Stomach (tissue), 9 donors: ENCODE measurements around the gene TSPAN1. TPM values are rescaled to one million over a fixed set of nuclear protein-coding genes. Genes with fewer than 3 reads are reported as not detected.

Experiments
- DNase-seq, 2 donors: peaks; one replicate each; pipeline versions ENCODE4 v3.0.0 to v3.0.0-alpha.2; 2013 to 2019
- H3K27ac ChIP-seq, 5 donors: fragments of 200-600 bp in 4 of 5; sonication (generic) in 4 of 5; one replicate each; pipeline ENCODE4 v1.5.1; 2013 to 2019; ENCODE audit warnings: mild to moderate bottlenecking in 1 of 5, moderate library complexity in 1 of 5
- H3K27me3 ChIP-seq, 3 donors: fragments of 200-600 bp; sonication (generic); one replicate each; pipeline ENCODE4 v1.5.1; 2017 to 2019; ENCODE audit warnings: mixed run types in 1 of 3
- H3K36me3 ChIP-seq, 4 donors: fragments of 200-600 bp; sonication (generic); 1 replicate in 3 of 4; 2 replicates in 1 of 4; pipeline ENCODE4 v1.5.1; 2016 to 2019
- H3K4me1 ChIP-seq, 4 donors: fragments of 200-600 bp; sonication (generic); one replicate each; pipeline ENCODE4 v1.5.1; 2016 to 2019
- H3K4me3 ChIP-seq, 4 donors: fragments of 200-600 bp; sonication (generic) in 3 of 4; one replicate each; pipeline ENCODE4 v1.5.1; 2016 to 2019; ENCODE audit warnings: mild to moderate bottlenecking in 1 of 4
- H3K9me3 ChIP-seq, 4 donors: fragments of 200-600 bp; sonication (generic); one replicate each; pipeline ENCODE4 v1.5.1; 2016 to 2019
- CTCF ChIP-seq, 7 experiments: fragments of 450-650 bp in 4 of 7; fragments of 200-600 bp in 3 of 7; sonication (generic) in 3 of 7; IDR thresholded peaks; one replicate each; pipeline ENCODE4 v1.5.1; 2016 to 2019; ENCODE audit warnings: antibody characterized with exemption in 7 of 7, control low read depth in 2 of 7, mild to moderate bottlenecking in 1 of 7
- EP300 ChIP-seq: sonication (generic); formaldehyde crosslinking; IDR thresholded peaks from one replicate; pipeline ENCODE4 v1.6.1; 2017; ENCODE audit warnings: antibody characterized with exemption
- POLR2A ChIP-seq, 4 donors: fragments of 450-650 bp; IDR thresholded peaks; one replicate each; pipeline ENCODE4 v1.6.1; 2016; ENCODE audit warnings: antibody characterized with exemption in 4 of 4, control low read depth in 2 of 4, mild to moderate bottlenecking in 1 of 4, moderate library complexity in 1 of 4
- POLR2AphosphoS5 ChIP-seq, 3 donors: sonication (generic); formaldehyde crosslinking; IDR thresholded peaks; one replicate each; pipeline ENCODE4 v1.6.1; 2016; ENCODE audit warnings: antibody characterized with exemption in 3 of 3
- WGBS, 5 donors: extraction: QIAGEN DNeasy Blood & Tissue Kit in 3 of 5; methylation state at CpG; one replicate each; pipeline versions ENCODE4 v1.1.5 to v1.1.7; 2013 to 2018; 5-methylcytosine and 5-hydroxymethylcytosine counted together
- intact Hi-C: fragments of 100-400 bp; cut with DNase I; formaldehyde crosslinking; loops from one replicate; pipeline ENCODE4 v1.15.1; 2023; ENCODE audit warnings: low total_unique reads
- polyA plus RNA-seq, 3 donors: library from polyadenylated mRNA; stranded (reverse); fragments of 200-250 nt; gene quantifications; one replicate each; pipeline ENCODE4 v1.2.3, GENCODE V29; 2013
- total RNA-seq, 5 donors: library from RNA; depleted of rRNA; stranded (reverse); fragments of >200 nt; gene quantifications; one replicate each; pipeline versions ENCODE4 v1.1.0 to v1.2.3, GENCODE V29; 2014 to 2016
- donor health status: healthy with polysubstance abuse.
- donor health status: Bipolar disorder and iron deficiency.
- donor health status: healthy.

TSPAN1 gene
- total and polyA plus RNA-seq, 8 donors, result 35.9 to 154 (median 73.0) TPM

- no peak overlapping the region for H3K4me3 ChIP-seq
- WGBS, 5 donors, result 87 to 96% (median 91%) methylated on average over 10 of the region's 10 CpGs
- peaks cover 23 to 94% (median 88%) of the 10 kb centered on the region in 4 donors for H3K36me3 ChIP-seq
- no peaks in the 10 kb centered on the region for H3K27me3 ChIP-seq
- TF ChIP-seq POLR2AphosphoS5 (IDR thresholded peaks at IDR 0.05), result no peak
- no peak for TF ChIP-seq EP300
- TF ChIP-seq CTCF (IDR thresholded peaks at IDR 0.05), result no peak
- no peak for TF ChIP-seq POLR2A (IDR thresholded peaks at IDR 0.05)
- no peak for DNase-seq
- peaks cover 25 to 52% (median 40%) of the 10 kb centered on the region in 4 donors for H3K4me1 ChIP-seq
- intact Hi-C loops, result no loop called here
- no peaks in the 10 kb centered on the region for H3K9me3 ChIP-seq
- H3K27ac ChIP-seq, result no peak overlapping the region
Measured at GRCh38 chr1:46192171-46192570, 17.3 kb downstream of the TSPAN1 start.

- TF ChIP-seq EP300, result no peak
- no peak for TF ChIP-seq POLR2AphosphoS5 (IDR thresholded peaks at IDR 0.05)
- no peak for TF ChIP-seq CTCF (IDR thresholded peaks at IDR 0.05)
- TF ChIP-seq POLR2A (IDR thresholded peaks at IDR 0.05), result no peak
- Histone ChIP-seq H3K9me3 (no peaks in the 10 kb centered on the region), H3K4me1 (peaks cover 21 to 50% (median 37%) of the 10 kb centered on the region in 4 donors), H3K27me3 (no peaks in the 10 kb centered on the region), H3K4me3 (no peak overlapping the region), H3K36me3 (peaks cover 23 to 83% (median 77%) of the 10 kb centered on the region in 4 donors), H3K27ac (no peak overlapping the region)
- intact Hi-C loops, result no loop called here
- WGBS, 5 donors, result 81 to 96% (median 92%) methylated on average over 6 to 7 of the region's 7 CpGs
- DNase-seq, result no peak
Measured at GRCh38 chr1:46193285-46193684, 18.4 kb downstream of the TSPAN1 start.

- H3K36me3 ChIP-seq, result peaks cover 23 to 78% (median 69%) of the 10 kb centered on the region in 4 donors
Measured at GRCh38 chr1:46193984-46194570, 19.2 kb downstream of the TSPAN1 start.

GRCh38 chr1:46194641-46195193, 19.8 kb downstream of the TSPAN1 start:
- Histone ChIP-seq H3K9me3 (no peaks in the 10 kb centered on the region), H3K4me3 (no peak overlapping the region), H3K27ac (no peak overlapping the region), H3K27me3 (no peaks in the 10 kb centered on the region), H3K36me3 (peaks cover 23 to 71% (median 62%) of the 10 kb centered on the region in 4 donors), H3K4me1 (peaks cover 9 to 49% (median 35%) of the 10 kb centered on the region in 4 donors)
- 64 to 76% (median 71%) methylated on average over 5 of the region's 5 CpGs for WGBS, 5 donors
- DNase-seq, result no peak
- intact Hi-C loops, result no loop called here
- no peak for TF ChIP-seq CTCF (IDR thresholded peaks at IDR 0.05)
- TF ChIP-seq POLR2AphosphoS5 (IDR thresholded peaks at IDR 0.05), result no peak
- no peak for TF ChIP-seq EP300
- TF ChIP-seq POLR2A (IDR thresholded peaks at IDR 0.05), result no peak

More at GRCh38 chr1:46193984-46194570, 19.2 kb downstream of the TSPAN1 start:
- Histone ChIP-seq H3K4me3 (no peak overlapping the region), H3K27me3 (no peaks in the 10 kb centered on the region), H3K4me1 (peaks cover 14 to 48% (median 36%) of the 10 kb centered on the region in 4 donors), H3K9me3 (no peaks in the 10 kb centered on the region), H3K27ac (no peak overlapping the region)
- no peak for DNase-seq
- WGBS, 5 donors, result 71 to 92% (median 80%) methylated on average over 9 of the region's 9 CpGs
- intact Hi-C loops, result no loop called here
- TF ChIP-seq EP300 (no peak), POLR2A (IDR thresholded peaks at IDR 0.05) (no peak), CTCF (IDR thresholded peaks at IDR 0.05) (no peak), POLR2AphosphoS5 (IDR thresholded peaks at IDR 0.05) (no peak)
